Cardiac ventricle fibroblast (primary cell): Measurements from ENCODE around the gene APBA3. TPM values are rescaled to one million over a fixed set of nuclear protein-coding genes. Genes with fewer than 3 reads are reported as not detected.

ENCODE experiments used
- total RNA-seq: library from RNA; depleted of rRNA; stranded (reverse); fragments of >200 nt; gene quantifications from 2 replicates; pipeline ENCODE4 v1.2.3, GENCODE V29; 2015

APBA3 gene, protein sequence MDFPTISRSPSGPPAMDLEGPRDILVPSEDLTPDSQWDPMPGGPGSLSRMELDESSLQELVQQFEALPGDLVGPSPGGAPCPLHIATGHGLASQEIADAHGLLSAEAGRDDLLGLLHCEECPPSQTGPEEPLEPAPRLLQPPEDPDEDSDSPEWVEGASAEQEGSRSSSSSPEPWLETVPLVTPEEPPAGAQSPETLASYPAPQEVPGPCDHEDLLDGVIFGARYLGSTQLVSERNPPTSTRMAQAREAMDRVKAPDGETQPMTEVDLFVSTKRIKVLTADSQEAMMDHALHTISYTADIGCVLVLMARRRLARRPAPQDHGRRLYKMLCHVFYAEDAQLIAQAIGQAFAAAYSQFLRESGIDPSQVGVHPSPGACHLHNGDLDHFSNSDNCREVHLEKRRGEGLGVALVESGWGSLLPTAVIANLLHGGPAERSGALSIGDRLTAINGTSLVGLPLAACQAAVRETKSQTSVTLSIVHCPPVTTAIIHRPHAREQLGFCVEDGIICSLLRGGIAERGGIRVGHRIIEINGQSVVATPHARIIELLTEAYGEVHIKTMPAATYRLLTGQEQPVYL
- total RNA-seq, result 28.3 and 33.3 TPM in 2 replicates

GRCh38 chr19:3761382-3762129, at the start of gene APBA3:
Gene APBA3 (minus strand): TSS chr19:3761692. CDS start chr19:3760264, 1,428 bp downstream.

GRCh38 chr19:3785938-3786824, 24.7 kb upstream of the APBA3 start, which contains the start of gene MATK:
Gene MATK (minus strand): TSS chr19:3786381. CDS start chr19:3785135, 1,246 bp downstream.

DNA sequence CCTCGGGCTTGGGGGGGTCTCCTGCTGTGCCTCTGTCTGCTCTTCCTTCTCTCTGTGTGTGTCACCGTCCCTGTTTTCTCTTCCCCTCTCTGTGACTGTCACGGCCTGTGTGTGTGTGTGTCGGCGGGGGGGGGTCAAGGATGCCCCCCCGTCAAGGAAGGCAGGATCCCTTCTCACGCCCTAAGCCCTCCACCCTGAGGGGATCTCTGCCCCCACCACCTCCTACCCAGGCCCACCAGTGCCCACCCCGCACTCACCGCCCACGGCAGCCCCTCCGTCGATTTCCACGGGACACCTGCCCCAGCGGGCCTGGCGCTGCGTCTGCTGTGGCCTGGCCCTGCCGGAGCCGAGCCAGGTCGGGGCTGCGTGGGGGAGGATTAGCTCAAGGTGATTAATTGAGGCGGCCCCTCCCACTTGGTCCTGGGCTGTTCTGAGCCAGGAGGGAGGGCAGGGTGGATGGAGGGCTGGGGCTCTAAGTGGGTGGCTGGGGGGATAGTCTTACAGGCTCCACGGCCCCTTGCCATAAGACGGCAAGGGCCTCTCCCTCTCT, 10.5 kb upstream of the APBA3 start, which contains the start of gene RAX2:
TSS of gene RAX2 (minus strand) at position 323 of the 550 bp plus-strand sequence. CDS start 486 bp downstream, outside the sequence.

DNA sequence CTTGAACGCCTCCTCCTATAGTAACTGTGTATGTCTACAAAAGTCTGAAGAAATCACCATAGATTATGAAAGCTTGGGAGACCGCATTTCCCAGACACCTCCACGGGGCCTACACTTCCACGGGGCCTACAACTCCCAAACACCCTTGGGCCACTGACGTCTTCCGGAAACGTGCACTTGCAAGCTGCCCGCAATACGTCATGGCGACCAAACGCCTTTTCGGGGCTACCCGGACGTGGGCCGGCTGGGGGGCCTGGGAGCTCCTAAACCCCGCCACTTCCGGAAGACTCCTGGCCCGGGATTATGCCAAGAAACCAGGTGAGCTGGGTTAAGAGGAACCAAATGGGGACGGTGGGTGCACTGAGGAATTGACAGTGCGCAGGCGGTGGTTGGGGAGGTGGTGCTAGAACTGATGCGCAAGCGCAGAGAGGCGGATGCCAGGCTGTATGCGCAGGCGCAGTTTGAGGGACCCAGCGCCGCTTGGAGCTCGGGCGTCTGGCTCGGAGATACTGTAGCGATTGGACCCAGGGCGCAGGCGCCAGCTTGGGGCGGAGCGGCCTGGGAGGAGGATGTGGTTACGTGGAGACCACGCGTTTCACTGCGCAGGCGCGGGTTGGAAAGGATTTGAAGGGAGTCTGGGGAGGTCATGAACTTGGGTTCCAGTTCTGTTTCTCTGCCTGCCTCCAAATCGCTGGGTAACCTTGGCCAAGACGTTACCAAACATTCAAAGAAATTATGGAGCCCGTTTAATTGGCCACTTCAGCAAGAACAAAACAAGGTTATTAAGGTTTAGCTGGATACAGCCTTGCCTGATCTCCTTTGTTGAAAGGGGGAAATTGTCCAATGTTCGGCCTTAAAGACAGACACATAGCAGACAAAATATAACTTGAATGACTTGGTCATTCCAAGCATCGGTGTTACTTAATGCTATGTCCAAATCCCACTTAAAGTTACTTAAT, 1.3 kb upstream of the APBA3 start, which contains the start of gene MRPL54:
TSS of gene MRPL54 (plus strand) at position 182 of the 959 bp plus-strand sequence. CDS start at position 201, 19 bp downstream.

GRCh38 chr19:3708207-3708931, 53.1 kb downstream of the APBA3 start, which contains the start of gene TJP3:
Gene TJP3 (plus strand): TSS chr19:3708384. CDS start chr19:3728433, 20,049 bp downstream.

Other genes with a start within 250 kb of the APBA3 start
- gene TEKTIP1, start 222.5 kb downstream of the APBA3 start, total RNA-seq, result not detected in 2 replicates
- gene MFSD12, start 204.1 kb downstream of the APBA3 start, total RNA-seq, result 58.3 and 59.2 TPM in 2 replicates
- 90.3 and 99.7 TPM in 2 replicates for gene HMG20B, start 188.7 kb downstream of the APBA3 start, total RNA-seq
- gene GIPC3, start 176.2 kb downstream of the APBA3 start, total RNA-seq, result 0.20 and 0.31 TPM in 2 replicates
- 0.94 and 1.0 TPM in 2 replicates for gene TBXA2R, start 154.8 kb downstream of the APBA3 start, total RNA-seq
- gene CACTIN, start 134.9 kb downstream of the APBA3 start, total RNA-seq, result 16.4 and 20.4 TPM in 2 replicates
- gene PIP5K1C, start 61.2 kb downstream of the APBA3 start, total RNA-seq, result 33.2 and 39.6 TPM in 2 replicates
- not detected in 2 replicates for gene TJP3, start 53.3 kb downstream of the APBA3 start, total RNA-seq
- 46.8 and 67.6 TPM in 2 replicates for gene MRPL54, start 990 bp upstream of the APBA3 start, total RNA-seq
- gene RAX2, start 10.5 kb upstream of the APBA3 start, total RNA-seq, result not detected in 2 replicates
- not detected in 2 replicates for gene MATK, start 24.7 kb upstream of the APBA3 start, total RNA-seq
- not detected in 2 replicates for gene ZFR2, start 107.3 kb upstream of the APBA3 start, total RNA-seq
- not detected in 2 replicates for gene ATCAY, start 119.0 kb upstream of the APBA3 start, total RNA-seq
- not detected in 2 replicates for gene NMRK2, start 171.4 kb upstream of the APBA3 start, total RNA-seq
- gene DAPK3, start 209.4 kb upstream of the APBA3 start, total RNA-seq, result 49.3 and 59.2 TPM in 2 replicates
- 3,060 and 3,544 TPM in 2 replicates for gene EEF2, start 223.8 kb upstream of the APBA3 start, total RNA-seq
- 10.1 and 10.8 TPM in 2 replicates for gene PIAS4, start 246.0 kb upstream of the APBA3 start, total RNA-seq